Smooth muscle cell of the coronary artery (primary cell): ENCODE data around the gene KRTAP5-3. TPM values are rescaled to one million over a fixed set of nuclear protein-coding genes. Genes with fewer than 3 reads are reported as not detected.

Source experiments
- total RNA-seq: library from RNA; depleted of rRNA; stranded (reverse); fragments of >200 nt; gene quantifications from 2 replicates; pipeline ENCODE4 v1.2.3, GENCODE V29; 2014; ENCODE audit warnings: low replicate concordance

KRTAP5-3 gene
- not detected in 2 replicates for total RNA-seq

GRCh38 chr11:1608363-1608762 lies at the start of gene KRTAP5-3:
TSS of gene KRTAP5-3 (minus strand) at chr11:1608463. CDS start at chr11:1608385, 78 bp downstream.

DNA sequence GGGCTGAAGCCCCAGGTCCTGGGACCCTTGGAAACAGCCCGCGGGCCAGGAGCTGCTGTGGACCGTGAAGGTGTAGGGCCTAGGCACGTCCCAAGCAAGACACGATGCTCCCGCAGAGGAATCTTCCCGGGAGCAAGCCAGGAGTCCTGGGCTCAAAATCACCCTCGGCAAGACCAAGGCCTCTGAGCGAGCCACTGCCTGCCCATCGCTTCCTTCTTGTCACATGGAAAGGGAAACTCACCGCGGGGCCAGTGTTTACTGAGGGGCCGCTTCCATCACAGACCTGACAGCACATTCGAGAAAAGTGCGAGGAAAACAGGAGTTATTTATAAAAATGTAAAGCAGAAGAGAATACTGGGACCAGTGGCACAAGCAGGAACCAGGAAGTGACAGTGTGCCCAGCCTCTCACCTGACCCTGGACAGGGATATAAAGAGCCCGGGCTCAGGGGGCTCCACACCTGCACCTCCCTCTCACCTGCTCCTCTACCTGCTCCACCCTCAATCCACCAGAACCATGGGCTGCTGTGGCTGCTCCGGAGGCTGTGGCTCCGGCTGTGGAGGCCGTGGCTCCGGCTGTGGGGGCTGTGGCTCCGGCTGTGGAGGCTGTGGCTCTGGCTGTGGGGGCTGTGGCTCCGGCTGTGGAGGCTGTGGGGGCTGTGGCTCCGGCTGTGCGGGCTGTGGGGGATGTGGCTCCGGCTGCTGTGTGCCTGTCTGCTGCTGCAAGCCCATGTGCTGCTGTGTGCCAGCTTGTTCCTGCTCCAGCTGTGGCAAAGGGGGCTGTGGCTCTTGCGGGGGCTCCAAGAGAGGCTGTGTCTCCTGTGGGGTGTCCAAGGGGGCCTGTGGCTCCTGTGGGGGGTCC lies 21.3 kb upstream of the KRTAP5-3 start, which contains the start of gene KRTAP5-5:
KRTAP5-5 (plus strand) TSS at position 450 of the 860 bp plus-strand sequence; CDS start at position 516, 66 bp downstream.

GRCh38 chr11:1622086-1622485 lies 13.8 kb upstream of the KRTAP5-3 start, which contains the start of gene KRTAP5-4:
TSS of gene KRTAP5-4 (minus strand) at chr11:1622138. CDS start at chr11:1622093, 45 bp downstream.

DNA sequence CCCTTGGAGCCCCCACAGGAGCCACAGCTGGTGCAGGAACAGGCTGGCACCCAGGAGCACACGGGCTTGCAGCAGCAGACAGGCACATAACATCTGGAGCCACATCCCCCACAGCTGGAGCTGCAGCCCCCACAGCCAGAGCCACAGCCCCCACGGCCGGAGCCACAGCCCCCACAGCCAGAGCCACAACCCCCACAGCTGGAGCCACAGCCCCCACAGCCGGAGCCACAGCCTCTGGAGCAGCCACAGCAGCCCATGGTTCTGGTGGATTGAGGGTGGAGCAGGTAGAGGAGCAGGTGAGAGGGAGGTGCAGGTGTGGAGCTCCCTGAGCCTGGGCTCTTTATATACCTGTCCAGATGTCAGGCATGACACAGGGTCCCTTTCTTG lies 10.3 kb downstream of the KRTAP5-3 start, which contains the start of gene KRTAP5-2:
KRTAP5-2 (minus strand) TSS at position 301 of the 387 bp plus-strand sequence; CDS start at position 257, 44 bp downstream.

GRCh38 chr11:1584661-1585370 lies 23.4 kb downstream of the KRTAP5-3 start, which contains the start of gene KRTAP5-1:
TSS of gene KRTAP5-1 (minus strand) at chr11:1585283. CDS start at chr11:1585249, 34 bp downstream.

GRCh38 chr11:1572197-1573076 lies 35.8 kb downstream of the KRTAP5-3 start, which contains the start of gene DUSP8:
TSS of gene DUSP8 (minus strand) at chr11:1572271. CDS start at chr11:1565826, 6,445 bp downstream.

Other genes with a start within 250 kb of the KRTAP5-3 start
- 0.23 and 0.47 TPM in 2 replicates for gene BRSK2, start 218.5 kb downstream of the KRTAP5-3 start, total RNA-seq
- gene MOB2, start 121.7 kb downstream of the KRTAP5-3 start, total RNA-seq = 26.3 and 55.0 TPM in 2 replicates
- 0.23 TPM in 1 of 2 replicates, not detected in the other for gene DUSP8, start 36.2 kb downstream of the KRTAP5-3 start, total RNA-seq
- gene KRTAP5-1, start 23.2 kb downstream of the KRTAP5-3 start, total RNA-seq = not detected in 2 replicates
- gene KRTAP5-2, start 10.2 kb downstream of the KRTAP5-3 start, total RNA-seq = not detected in 2 replicates
- not detected in 2 replicates for gene KRTAP5-4, start 13.7 kb upstream of the KRTAP5-3 start, total RNA-seq
- not detected in 2 replicates for gene KRTAP5-5, start 21.3 kb upstream of the KRTAP5-3 start, total RNA-seq
- not detected in 2 replicates for gene KRTAP5-6, start 88.7 kb upstream of the KRTAP5-3 start, total RNA-seq
- 0.82 and 2.5 TPM in 2 replicates for gene IFITM10, start 142.1 kb upstream of the KRTAP5-3 start, total RNA-seq
- 196 and 514 TPM in 2 replicates for gene CTSD, start 155.5 kb upstream of the KRTAP5-3 start, total RNA-seq
- 0.38 TPM in 1 of 2 replicates, not detected in the other for gene SYT8, start 226.5 kb upstream of the KRTAP5-3 start, total RNA-seq
- not detected in 2 replicates for gene TNNI2, start 230.5 kb upstream of the KRTAP5-3 start, total RNA-seq
- 0.53 and 25.2 TPM in 2 replicates for gene LSP1, start 244.6 kb upstream of the KRTAP5-3 start, total RNA-seq